ENCODE data around the gene KCP.

The KCP gene

DNA sequence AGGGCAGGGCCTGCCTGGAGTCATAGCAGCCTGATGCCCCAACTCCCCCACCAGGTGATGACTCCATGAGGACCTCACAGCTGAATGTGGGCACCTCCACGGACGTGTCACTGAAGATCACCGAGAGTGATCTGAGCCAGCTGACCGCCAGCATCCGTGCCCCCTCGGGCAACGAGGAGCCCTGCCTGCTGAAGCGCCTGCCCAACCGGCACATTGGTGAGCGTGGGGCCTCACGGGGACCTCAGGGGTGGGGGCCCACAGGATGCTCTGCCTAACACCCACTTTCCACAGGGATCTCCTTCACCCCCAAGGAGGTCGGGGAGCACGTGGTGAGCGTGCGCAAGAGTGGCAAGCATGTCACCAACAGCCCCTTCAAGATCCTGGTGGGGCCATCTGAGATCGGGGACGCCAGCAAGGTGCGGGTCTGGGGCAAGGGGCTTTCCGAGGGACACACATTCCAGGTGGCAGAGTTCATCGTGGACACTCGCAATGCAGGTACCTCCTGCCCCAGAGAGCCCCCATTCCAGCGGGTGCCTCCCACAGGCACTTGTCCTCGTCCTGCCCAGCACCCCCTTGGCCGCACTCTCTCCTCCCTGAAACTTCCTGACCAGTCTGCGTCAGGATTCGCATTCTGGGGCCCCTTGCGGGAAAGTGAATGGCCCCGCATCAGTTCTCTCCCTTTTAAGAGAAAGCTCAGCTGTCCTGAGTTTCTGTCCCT lies 57.8 kb downstream of the KCP start:
- no peak for DNase-seq

DNA sequence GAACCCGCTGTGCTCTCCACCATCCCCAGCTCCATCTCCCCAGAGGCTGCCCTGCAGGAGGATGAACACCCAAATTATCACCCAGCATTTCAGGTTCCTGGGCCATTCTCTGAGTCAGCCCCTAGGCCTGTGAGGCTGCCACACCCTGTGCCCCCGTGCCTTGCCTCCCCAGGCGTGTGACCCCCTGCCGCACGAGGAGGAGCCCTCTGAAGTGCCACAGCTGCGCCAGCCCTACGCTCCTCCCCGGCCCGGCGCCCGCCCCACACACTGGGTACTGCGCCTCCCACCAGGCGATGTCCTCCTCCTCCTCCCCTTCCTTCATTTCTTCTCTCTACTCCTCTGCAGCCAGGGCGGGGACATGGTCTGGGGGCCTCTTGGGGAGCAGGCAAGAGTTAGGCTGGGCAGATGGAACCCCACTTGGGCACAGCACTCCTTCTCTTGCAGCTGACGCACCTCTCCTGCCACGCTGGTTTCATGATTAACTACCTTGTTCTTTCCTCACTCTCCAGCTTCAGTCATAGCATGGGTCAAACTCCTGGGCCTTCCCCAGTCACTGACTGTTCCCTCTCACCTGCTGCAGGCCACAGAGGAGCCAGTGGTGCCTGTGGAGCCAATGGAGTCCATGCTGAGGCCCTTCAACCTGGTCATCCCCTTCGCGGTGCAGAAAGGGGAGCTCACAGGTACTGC lies 60.6 kb downstream of the KCP start:
- DNase-seq, result no peak

DNA sequence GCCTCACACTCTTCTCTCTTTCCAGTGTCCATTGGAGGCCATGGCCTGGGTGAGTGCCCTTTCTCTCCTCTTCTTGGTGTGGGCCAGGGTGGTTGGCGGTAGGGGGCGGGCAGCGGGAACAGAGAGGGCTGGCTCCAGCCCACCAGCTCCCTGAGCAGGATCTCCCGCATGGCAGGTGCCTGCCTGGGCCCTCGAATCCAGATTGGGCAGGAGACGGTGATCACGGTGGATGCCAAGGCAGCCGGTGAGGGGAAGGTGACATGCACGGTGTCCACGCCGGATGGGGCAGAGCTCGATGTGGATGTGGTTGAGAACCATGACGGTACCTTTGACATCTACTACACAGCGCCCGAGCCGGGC lies 61.4 kb downstream of the KCP start:
- no peak for DNase-seq

DNA sequence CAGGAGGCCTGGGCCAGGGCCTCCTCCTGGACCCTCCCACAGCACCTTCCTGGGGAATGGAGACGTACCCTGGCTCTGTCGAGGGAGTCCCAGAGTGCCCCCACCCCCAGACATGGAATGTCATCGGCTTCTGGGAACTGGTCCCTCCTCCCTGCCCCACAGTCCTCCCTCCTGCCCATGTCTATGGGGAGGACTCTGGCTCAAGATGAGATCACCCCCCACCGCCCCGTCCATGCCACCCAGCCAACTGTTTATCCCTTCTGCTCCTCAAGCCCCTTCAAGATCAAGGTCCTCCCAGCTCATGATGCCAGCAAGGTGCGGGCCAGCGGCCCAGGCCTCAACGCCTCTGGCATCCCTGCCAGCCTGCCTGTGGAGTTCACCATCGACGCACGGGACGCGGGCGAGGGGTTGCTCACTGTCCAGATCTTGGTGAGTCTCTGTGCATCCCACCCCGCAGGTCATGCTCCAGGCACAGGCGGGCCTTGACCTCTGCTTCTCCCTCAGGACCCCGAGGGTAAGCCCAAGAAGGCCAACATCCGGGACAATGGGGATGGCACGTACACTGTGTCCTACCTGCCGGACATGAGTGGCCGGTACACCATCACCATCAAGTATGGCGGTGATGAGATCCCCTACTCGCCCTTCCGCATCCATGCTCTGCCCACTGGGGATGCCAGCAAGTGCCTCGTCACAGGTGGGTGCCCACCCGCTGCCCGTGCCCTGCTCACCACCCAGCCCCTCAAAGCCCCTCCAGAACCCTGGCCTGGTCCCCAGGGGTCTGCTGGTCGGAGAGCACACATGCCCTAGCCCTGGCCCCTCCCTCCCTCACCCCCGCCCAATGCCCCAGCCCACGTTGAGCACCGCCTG lies 62.0 kb downstream of the KCP start:
- no peak for DNase-seq

DNA sequence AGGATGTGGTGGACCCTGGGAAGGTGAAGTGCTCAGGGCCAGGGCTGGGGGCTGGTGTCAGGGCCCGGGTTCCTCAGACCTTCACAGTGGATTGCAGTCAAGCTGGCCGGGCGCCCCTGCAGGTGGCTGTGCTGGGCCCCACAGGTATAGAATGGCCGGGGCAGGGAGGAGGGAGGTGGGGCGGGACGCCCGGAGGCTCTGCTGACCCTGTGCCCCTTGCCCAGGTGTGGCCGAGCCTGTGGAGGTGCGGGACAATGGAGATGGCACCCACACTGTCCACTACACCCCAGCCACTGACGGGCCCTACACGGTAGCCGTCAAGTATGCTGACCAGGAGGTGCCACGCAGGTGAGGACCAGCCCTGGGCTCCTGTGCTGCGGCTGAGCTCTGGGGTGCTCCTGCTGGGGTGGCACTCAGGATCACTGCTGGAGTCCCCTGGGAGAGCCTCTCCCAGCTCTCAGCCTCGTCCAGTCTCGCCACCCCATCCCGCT lies 62.7 kb downstream of the KCP start:
- no peak for DNase-seq

DNA sequence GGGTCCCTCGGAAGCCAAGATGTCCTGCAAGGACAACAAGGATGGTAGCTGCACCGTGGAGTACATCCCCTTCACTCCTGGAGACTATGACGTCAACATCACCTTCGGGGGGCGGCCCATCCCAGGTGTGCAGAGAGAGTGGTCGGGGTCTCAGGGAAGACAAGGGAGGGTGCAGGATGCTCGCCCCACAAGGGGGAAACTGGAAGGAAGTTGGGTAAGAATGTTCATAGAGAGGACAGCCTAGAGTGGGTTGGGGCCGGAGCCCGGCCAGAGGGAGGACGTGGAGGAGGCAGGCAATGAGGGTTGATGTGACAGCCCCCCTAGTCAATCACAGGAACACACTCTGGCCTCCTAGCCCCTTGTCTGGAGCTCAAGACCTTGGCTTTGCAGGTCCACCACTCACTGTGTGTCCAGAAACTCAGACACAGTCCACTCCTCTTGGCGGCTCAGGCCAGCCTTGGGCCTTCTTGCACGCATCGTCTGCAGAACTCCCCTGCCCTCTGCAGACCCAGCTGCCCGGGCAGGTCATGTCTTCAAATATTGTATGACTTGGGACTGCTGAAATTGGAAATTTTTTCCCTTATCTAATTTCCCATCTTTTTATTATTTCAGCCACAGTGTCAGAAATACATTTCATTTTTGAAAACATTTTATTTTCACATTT lies 63.6 kb downstream of the KCP start:
- DNase-seq, result no peak

DNA sequence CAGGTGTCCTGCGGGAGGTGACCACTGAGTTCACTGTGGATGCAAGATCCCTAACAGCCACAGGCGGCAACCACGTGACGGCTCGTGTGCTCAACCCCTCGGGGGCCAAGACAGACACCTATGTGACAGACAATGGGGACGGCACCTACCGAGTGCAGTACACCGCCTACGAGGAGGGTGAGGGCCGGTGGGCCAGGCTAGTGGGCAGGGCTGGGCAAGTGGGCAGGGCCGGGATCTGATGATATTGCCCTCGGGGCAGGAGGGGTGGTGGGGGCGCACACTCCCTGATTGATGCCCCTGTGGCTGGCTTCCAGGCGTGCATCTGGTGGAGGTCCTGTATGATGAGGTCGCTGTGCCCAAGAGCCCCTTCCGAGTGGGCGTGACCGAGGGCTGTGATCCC lies 64.5 kb downstream of the KCP start:
- DNase-seq, result no peak

DNA sequence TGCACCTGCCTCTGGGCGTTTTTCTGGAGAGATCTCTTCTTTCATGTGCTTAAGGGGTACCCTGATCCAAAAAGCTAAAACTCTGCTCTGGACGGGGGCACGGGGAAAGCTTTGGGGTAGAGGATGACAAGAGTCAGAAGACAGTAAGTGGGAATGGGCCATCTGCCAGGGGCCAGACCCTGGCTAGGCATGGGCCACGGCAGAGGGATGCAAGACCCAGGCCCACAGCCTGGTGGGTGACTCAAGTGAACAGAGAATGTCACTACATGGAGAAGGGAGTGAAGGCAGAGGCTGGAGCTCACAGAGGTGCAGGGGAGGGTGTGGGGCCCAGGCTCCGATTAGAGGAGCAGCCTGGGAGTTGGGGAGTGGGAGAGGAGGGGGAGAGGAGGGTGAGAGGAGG lies 65.0 kb downstream of the KCP start:
- DNase-seq, result no peak

DNA sequence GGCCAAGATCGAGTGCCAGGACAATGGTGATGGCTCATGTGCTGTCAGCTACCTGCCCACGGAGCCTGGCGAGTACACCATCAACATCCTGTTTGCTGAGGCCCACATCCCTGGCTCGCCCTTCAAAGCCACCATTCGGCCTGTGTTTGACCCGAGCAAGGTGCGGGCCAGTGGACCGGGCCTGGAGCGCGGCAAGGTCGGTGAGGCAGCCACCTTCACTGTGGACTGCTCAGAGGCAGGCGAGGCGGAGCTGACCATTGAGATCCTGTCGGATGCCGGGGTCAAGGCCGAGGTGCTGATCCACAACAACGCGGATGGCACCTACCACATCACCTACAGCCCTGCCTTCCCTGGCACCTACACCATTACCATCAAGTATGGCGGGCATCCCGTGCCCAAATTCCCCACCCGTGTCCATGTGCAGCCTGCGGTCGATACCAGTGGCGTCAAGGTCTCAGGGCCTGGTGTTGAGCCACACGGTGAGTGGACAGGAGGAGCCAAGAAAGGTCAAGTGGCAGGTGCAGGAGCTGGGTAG lies 65.7 kb downstream of the KCP start:
- DNase-seq, result no peak

DNA sequence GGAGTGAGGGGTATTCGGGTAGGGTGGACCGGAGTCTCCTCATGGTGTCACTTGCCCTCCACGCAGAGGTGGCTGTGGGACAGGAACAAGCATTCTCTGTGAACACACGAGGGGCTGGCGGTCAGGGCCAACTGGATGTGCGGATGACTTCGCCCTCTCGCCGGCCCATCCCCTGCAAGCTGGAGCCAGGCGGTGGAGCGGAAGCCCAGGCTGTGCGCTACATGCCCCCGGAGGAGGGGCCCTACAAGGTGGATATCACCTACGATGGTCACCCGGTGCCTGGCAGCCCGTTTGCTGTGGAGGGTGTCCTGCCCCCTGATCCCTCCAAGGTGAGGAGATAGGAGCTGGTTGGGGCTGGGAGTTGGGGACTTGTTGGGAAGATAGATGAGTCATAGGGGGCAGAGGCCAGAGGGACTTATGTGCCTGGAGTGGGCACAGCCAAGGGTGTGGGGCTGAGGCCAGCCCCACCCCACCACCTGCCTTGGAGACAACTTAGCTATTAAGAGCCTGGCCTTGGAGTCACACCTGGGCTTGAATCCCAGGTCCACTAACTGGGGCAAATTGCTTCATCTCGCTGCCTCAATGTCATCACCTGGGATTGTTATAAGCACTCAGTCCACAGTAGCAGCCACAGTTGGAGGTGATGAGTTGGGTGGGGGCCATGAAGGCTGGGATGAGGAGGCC lies 66.4 kb downstream of the KCP start:
- DNase-seq, result no peak

DNA sequence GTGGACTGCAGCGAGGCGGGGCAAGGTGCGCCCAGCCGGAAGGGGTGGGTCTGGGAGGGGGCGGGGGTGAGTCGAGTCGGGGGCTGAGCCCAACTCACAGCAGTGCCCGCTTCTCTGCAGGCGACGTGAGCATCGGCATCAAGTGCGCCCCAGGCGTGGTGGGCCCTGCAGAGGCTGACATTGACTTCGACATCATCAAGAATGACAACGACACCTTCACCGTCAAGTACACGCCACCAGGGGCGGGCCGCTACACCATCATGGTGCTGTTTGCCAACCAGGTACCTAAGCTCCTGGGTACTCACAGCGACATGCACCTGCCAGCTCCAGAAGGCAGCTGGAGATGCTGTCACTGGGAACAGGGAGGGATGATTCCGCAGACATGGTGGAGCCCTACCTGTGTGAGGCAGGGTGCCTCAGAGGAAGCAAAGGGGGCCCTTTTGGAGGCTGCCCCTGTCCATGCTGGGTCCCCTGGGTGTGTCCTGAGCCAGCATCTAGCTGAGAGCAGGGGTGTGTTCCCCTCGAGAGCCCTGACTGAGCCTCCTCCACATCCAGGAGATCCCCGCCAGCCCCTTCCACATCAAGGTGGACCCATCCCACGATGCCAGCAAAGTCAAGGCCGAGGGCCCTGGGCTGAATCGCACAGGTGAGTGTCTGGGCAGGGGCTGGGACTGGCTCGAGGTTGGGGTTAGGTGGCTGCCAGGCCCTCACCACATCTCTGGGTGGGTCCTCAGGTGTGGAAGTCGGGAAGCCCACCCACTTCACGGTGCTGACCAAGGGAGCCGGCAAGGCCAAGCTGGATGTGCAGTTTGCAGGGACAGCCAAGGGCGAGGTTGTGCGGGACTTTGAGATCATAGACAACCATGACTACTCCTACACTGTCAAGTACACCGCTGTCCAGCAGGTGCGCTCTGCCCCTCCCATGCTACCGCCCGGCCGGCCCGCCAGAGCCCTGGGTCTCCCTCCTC lies 67.6 kb downstream of the KCP start:
- no peak for DNase-seq

DNA sequence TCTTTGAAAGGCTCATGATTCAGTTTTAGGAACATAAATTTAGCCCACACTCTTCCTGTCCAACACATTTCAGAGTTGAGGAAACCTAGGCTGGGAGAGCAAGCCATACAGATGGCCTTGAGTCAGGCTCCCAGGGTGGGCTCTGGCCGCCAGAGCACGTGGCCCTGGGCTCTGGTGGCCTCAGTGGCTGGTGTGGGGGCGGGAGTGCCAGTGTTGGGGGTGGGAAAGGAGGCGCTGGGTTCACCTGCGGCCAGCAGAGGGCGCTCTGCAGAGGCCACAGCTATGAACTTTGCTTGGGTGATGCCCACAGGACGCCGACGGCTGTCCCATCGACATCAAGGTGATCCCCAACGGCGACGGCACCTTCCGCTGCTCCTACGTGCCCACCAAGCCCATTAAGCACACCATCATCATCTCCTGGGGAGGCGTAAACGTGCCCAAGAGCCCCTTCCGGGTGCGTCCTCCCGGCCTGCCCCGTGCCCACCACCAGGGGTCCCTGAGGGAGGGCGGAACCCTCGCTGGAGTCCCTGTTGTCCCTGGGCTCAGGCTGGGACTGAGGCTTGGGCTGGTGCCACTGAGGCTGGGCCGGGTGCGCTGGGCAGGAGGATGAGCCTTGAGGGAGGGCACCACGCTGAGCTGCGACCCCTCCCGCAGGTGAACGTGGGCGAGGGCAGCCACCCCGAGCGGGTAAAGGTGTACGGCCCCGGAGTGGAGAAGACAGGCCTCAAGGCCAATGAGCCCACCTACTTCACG lies 68.4 kb downstream of the KCP start:
- DNase-seq, result no peak

DNA sequence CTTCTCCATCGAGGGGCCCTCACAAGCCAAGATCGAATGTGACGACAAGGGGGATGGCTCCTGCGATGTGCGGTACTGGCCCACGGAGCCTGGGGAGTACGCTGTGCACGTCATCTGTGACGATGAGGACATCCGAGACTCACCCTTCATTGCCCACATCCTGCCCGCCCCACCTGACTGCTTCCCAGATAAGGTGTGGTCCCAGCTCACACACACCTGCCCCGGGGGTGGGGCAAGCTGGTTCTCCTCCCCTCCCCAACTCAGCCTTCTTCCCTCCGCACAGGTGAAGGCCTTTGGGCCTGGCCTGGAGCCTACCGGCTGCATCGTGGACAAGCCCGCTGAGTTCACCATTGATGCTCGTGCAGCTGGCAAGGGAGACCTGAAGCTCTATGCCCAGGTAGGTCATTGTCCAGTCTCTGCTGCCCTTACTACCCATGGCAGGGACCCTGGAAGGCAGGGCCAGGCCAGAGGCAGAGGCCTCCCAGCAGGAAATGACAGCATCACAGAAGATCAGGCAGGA lies 69.3 kb downstream of the KCP start:
- DNase-seq, result no peak

DNA sequence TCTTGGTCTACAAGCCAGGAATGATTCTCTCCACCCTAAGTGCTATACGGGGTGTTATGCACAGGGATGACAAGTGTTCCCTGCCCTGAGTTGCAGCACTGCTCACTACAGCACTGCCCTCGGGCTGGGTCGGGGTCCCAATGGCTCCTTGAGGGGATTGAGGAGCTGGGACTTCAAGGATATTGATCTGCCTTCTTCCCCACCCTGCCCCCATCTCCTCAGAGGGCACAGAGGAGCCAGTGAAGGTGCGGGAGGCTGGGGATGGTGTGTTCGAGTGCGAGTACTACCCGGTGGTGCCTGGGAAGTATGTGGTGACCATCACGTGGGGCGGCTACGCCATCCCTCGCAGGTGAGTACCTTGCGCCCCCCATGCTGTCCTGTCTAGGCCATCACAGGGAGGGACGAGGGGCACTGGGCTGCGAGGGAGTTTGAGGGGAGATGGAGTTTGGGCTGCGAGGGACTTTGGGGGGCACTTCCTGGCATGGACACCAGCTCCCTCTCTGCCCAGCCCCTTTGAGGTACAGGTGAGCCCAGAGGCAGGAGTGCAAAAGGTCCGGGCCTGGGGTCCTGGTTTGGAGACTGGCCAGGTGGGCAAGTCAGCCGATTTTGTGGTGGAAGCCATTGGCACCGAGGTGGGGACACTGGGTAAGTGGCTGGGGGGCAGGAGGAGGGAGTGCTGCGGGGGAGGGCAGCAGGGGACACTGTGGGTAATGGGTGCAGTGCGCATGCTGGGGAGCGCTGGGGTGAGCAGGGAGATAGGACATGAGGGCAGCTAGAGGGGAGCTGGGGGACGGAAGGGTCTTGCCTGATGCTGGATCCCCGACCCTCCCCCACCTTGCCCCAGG lies 70.0 kb downstream of the KCP start:
- DNase-seq, result no peak

DNA sequence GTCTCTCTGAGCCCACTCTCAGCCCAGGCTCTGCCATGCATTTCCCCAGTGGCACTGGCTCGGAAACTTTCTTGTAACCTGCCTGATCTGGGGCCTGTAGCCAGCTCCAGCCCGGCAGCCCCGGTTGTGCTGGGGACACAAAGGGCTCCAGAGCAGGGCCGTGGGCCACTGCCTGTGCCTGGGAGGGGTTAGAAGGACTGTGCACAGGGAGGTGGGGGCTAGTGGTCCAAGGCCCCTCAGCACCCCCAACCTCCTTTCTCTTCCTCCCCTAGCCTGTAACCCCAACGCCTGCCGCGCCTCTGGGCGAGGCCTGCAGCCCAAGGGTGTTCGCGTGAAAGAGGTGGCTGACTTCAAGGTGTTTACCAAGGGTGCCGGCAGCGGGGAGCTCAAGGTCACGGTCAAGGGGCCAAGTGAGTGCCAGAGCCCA lies 70.7 kb downstream of the KCP start:
- no peak for DNase-seq

DNA sequence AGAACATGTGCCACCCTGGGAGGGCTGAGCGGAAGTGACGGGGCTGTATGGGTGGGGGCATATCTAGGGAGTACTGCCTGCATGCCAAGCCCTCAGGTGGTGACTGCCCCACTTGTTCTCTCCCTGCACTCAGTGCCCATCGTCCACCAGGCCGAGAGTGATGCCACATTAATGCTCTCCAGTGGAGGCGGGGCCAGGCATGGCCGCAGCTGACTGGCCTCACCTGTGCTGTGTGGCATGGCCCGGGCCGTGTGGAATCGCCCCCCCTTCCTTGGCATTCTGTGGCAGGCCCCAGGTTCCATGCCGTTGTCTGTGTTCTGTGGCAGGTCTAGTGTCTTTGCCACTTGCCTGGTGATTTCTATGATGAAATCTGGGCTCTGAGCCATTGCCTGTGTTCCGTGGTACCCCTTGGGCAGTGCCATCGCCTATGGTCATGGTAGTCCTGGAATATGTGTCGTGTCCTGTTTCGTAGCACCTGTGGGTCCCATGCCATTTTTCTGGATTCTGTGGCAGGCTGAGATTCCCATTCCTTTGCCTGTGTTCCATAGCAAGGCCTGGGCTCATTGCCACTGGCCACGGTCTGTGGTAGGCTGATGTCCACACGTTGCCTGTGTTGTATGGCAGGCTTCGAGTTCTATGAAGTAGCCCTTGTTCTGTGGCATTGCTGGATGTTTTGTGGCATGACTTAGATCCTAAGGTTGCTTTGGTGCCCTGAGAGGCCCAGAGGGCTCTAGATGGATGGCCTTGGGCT lies 71.4 kb downstream of the KCP start:
- DNase-seq, result no peak

DNA sequence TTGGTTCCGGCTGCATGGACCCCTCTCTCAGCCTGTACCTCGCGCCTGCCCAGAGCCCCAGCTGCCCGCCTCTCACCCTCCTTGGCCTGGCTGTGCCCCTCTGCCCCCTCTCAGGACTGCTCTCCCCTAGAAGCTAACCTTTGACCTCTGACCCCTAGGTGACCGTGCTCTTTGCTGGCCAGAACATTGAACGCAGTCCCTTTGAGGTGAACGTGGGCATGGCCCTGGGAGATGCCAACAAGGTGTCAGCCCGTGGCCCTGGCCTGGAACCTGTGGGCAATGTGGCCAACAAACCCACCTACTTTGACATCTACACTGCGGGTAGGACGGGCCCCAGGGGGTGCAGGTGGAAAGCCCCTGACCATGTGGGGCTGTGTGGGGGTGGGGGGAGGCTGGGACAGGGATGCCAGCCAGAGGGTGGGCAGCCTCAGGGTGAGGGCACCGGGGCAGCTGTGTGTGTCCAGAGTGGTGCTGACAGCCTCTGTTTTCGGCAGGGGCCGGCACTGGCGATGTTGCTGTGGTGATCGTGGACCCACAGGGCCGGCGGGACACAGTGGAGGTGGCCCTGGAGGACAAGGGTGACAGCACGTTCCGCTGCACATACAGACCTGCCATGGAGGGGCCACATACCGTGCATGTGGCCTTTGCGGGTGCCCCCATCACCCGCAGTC lies 72.3 kb downstream of the KCP start:
- DNase-seq, result no peak

DNA sequence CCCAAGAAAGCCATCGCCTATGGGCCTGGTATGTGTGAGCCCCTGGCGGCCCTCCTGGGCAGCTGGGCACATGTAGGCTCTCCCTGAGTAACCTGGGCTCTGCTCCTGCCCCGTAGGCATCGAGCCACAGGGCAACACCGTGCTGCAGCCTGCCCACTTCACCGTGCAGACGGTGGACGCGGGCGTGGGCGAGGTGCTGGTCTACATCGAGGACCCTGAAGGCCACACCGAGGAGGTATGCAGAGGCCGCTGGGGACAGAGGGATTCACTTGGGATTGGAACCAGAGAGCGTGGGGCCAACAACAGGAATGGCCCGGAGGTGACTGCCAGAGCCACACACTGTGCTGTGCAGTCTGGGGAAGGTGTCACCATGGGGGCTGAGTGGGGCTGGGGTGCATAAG lies 73.0 kb downstream of the KCP start:
- DNase-seq, result no peak

Measured in SIG-M5 (cell line).